Measurements from ENCODE around the gene PIR. TPM values are rescaled to one million over a fixed set of nuclear protein-coding genes. Genes with fewer than 3 reads are reported as not detected.

Gene PIR
- total and polyA plus RNA-seq, 2 donors (not counting 1 experiment from before 2014, with no cell fraction given) = 0.22 TPM; not detected in 1

GRCh38 chrX:15435836-15436619 lies 57.1 kb downstream of the PIR start:
- no peak overlapping the region for H3K4me2 ChIP-seq (replicated peaks; ENCODE audit: low read depth, low read length, poor library complexity, severe bottlenecking)
- H3K27me3 ChIP-seq (replicated peaks in 1 of 4; ENCODE audit: control extremely low read depth in 1 of 4, control insufficient read depth in 3 of 4, insufficient read depth in 4 of 4, low read length in 3 of 4) = peaks cover 0 to 5% (median 0%) of the 10 kb centered on the region in 4 experiments
- Mint-ChIP-seq H3K9me3 (ENCODE audit: insufficient read depth) (no peaks in the 10 kb centered on the region), H3K27me3 (peaks cover 6% of the 10 kb centered on the region), H3K4me1 (no peaks in the 10 kb centered on the region), H3K27ac (no peak overlapping the region), H3K4me3 (no peak overlapping the region)
- TF ChIP-seq CTCF (IDR thresholded peaks at IDR 0.05) (no peak), EZH2 (IDR thresholded peaks at IDR 0.05; ENCODE audit: borderline replicate concordance, insufficient read depth, low read depth, low read length, poor library complexity, severe bottlenecking) (no peak)
- no peaks in the 10 kb centered on the region for H3K9me3 ChIP-seq (ENCODE audit: control extremely low read depth in 1 of 3, control insufficient read depth in 2 of 3, insufficient read depth in 1 of 3, low read length in 2 of 3)
- DNase-seq = no peak
- H3K9ac ChIP-seq (ENCODE audit: low read length) = no peak overlapping the region
- WGBS (ENCODE audit: insufficient coverage) = no CpG with 5 or more reads among the region's 2 CpGs
- H3K27ac ChIP-seq (ENCODE audit: low read length in 2 of 2) = no peak overlapping the region
- no peak overlapping the region for H2AFZ ChIP-seq (ENCODE audit: insufficient read depth, low read depth, low read length, poor library complexity, severe bottlenecking)
- no peaks in the 10 kb centered on the region for H4K20me1 ChIP-seq (ENCODE audit: control insufficient read depth, insufficient read depth, low read length, poor library complexity, severe bottlenecking)
- intact Hi-C loops (cut with micrococcal nuclease) = no loop called here
- no peak for ATAC-seq (ENCODE audit: low read depth)
- H3K79me2 ChIP-seq (ENCODE audit: control insufficient read depth, insufficient read depth, low read length) = no peaks in the 10 kb centered on the region
- H3K4me3 ChIP-seq (ENCODE audit: control extremely low read depth in 1 of 5, extremely low read depth in 1 of 5, insufficient read depth in 1 of 5, low read depth in 2 of 5, low read length in 4 of 5) = no peak overlapping the region
- POLR2A ChIA-PET = no interaction called here
- H3K4me1 ChIP-seq (ENCODE audit: control insufficient read depth in 2 of 2, insufficient read depth in 2 of 2, low read length in 2 of 2) = no peaks in the 10 kb centered on the region
- CTCF ChIA-PET = no interaction called here
- H3K36me3 ChIP-seq (replicated peaks in 1 of 2; ENCODE audit: control extremely low read depth in 1 of 2, control insufficient read depth in 1 of 2, extremely low read depth in 1 of 2, insufficient read depth in 2 of 2, low read length in 1 of 2) = no peaks in the 10 kb centered on the region

DNA sequence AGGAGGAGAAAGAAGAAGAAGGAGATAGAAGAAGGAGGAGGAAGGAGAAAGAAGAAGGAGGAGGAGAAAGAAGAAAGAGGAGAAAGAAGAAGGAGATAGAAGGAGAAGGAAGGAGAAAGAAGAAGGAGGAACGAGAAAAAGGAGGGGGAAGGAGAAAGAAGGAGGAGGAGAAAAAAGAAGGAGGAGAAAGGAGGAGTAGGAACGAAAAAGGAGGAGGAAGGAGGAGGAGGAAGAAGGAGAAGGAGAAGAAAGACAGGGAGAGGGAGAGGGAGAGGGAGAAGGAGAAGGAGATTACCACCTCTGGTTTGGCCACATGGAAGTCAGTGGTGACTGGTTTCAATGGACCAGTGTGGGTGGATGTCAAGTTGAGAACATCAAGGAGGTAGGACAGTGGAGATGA lies 58.9 kb downstream of the PIR start:
- Histone ChIP-seq H3K4me1 (ENCODE audit: control insufficient read depth in 2 of 2, insufficient read depth in 2 of 2, low read length in 2 of 2) (no peaks in the 10 kb centered on the region), H3K27me3 (replicated peaks in 1 of 4; ENCODE audit: control extremely low read depth in 1 of 4, control insufficient read depth in 3 of 4, insufficient read depth in 4 of 4, low read length in 3 of 4) (peaks cover 0 to 5% (median 0%) of the 10 kb centered on the region in 4 experiments), H3K79me2 (ENCODE audit: control insufficient read depth, insufficient read depth, low read length) (no peaks in the 10 kb centered on the region), H3K4me3 (ENCODE audit: control extremely low read depth in 1 of 5, extremely low read depth in 1 of 5, insufficient read depth in 1 of 5, low read depth in 2 of 5, low read length in 4 of 5) (no peak overlapping the region), H3K9ac (ENCODE audit: low read length) (no peak overlapping the region), H2AFZ (ENCODE audit: insufficient read depth, low read depth, low read length, poor library complexity, severe bottlenecking) (no peak overlapping the region), H3K9me3 (ENCODE audit: control extremely low read depth in 1 of 3, control insufficient read depth in 2 of 3, insufficient read depth in 1 of 3, low read length in 2 of 3) (no peaks in the 10 kb centered on the region), H3K36me3 (replicated peaks in 1 of 2; ENCODE audit: control extremely low read depth in 1 of 2, control insufficient read depth in 1 of 2, extremely low read depth in 1 of 2, insufficient read depth in 2 of 2, low read length in 1 of 2) (no peaks in the 10 kb centered on the region), H4K20me1 (ENCODE audit: control insufficient read depth, insufficient read depth, low read length, poor library complexity, severe bottlenecking) (no peaks in the 10 kb centered on the region), H3K4me2 (replicated peaks; ENCODE audit: low read depth, low read length, poor library complexity, severe bottlenecking) (no peak overlapping the region), H3K27ac (ENCODE audit: low read length in 2 of 2) (no peak overlapping the region)
- H3K4me1 Mint-ChIP-seq = no peaks in the 10 kb centered on the region
- ChIA-PET POLR2A (no interaction called here), CTCF (no interaction called here)
- no peaks in the 10 kb centered on the region for H3K9me3 Mint-ChIP-seq (ENCODE audit: insufficient read depth)
- no peak overlapping the region for H3K27ac Mint-ChIP-seq
- no peak overlapping the region for H3K4me3 Mint-ChIP-seq
- no peak for TF ChIP-seq EZH2 (IDR thresholded peaks at IDR 0.05; ENCODE audit: borderline replicate concordance, insufficient read depth, low read depth, low read length, poor library complexity, severe bottlenecking)
- no peak for TF ChIP-seq CTCF (IDR thresholded peaks at IDR 0.05)
- no peak for DNase-seq
- 75% methylated on average over 2 of the region's 2 CpGs for WGBS (ENCODE audit: insufficient coverage)
- peaks cover 6% of the 10 kb centered on the region for H3K27me3 Mint-ChIP-seq
- intact Hi-C loops (cut with micrococcal nuclease) = no loop called here
- no peak for ATAC-seq (ENCODE audit: low read depth)
